K562 (cell line): Measurements from ENCODE around the gene RALB. TPM values are rescaled to one million over a fixed set of nuclear protein-coding genes. Genes with fewer than 3 reads are reported as not detected.

Source experiments
- CHD2 ChIP-seq: IDR thresholded peaks from 2 replicates; pipeline ENCODE4 v1.6.1; 2011; ENCODE audit warnings: low read depth, low read length
- HOMEZ ChIP-seq: fragments of 250-450 bp; sonication (Bioruptor Pico); IDR thresholded peaks from 2 replicates; pipeline ENCODE4 v1.4.0; 2020; ENCODE audit warnings: mild to moderate bottlenecking, moderate library complexity
- ID3 ChIP-seq, 2 experiments: fragments of 250-450 bp in 1 of 2; fragments of 450-650 bp in 1 of 2; sonication (Bioruptor Pico) in 1 of 2; IDR thresholded peaks; 2 replicates each; pipeline versions ENCODE4 v1.6.1 to v1.8.0; 2016 to 2021; ENCODE audit warnings: mild to moderate bottlenecking in 2 of 2, moderate library complexity in 2 of 2, missing compliant biosample characterization in 1 of 2, missing genetic modification characterization in 1 of 2
- POLR2A ChIP-seq: fragments of 450-650 bp; conservative IDR thresholded peaks from 2 replicates; pipeline ENCODE4 v1.6.1; 2016
- POLR2H ChIP-seq: IDR thresholded peaks from 2 replicates; pipeline ENCODE4 v1.6.1; 2016; ENCODE audit warnings: missing genetic modification characterization, low read depth, mild to moderate bottlenecking, control low read depth, missing compliant biosample characterization, moderate library complexity
- PRPF4 ChIP-seq: fragments of 200-400 bp; formaldehyde crosslinking; IDR thresholded peaks from one replicate; pipeline ENCODE4 v1.6.1; 2017; ENCODE audit warnings: low read length, low read depth, mild to moderate bottlenecking; ENCODE audit not compliant: insufficient read depth, poor library complexity, severe bottlenecking
- RBFOX2 ChIP-seq: fragments of 200-400 bp; formaldehyde crosslinking; IDR thresholded peaks from 2 replicates; pipeline ENCODE4 v1.6.1; 2017; ENCODE audit warnings: low read depth, mild to moderate bottlenecking, low read length, moderate library complexity
- SIN3A ChIP-seq, 2 experiments: fragments of 150-350 bp in 1 of 2; IDR thresholded peaks; 2 replicates each; pipeline ENCODE4 v1.6.1; 2011 to 2016; ENCODE audit warnings: borderline replicate concordance in 2 of 2, low read depth in 2 of 2, low read length in 2 of 2, mild to moderate bottlenecking in 2 of 2, moderate library complexity in 2 of 2; ENCODE audit not compliant: control insufficient read depth in 1 of 2
- SMC3 ChIP-seq: conservative IDR thresholded peaks from 2 replicates; pipeline ENCODE4 v1.6.1; 2011; ENCODE audit warnings: low read depth, low read length, improper control_type of control experiment; ENCODE audit not compliant: insufficient read depth
- XRCC3 ChIP-seq: fragments of 450-650 bp; IDR thresholded peaks from 2 replicates; pipeline ENCODE4 v1.6.1; 2017; ENCODE audit warnings: mild to moderate bottlenecking, moderate library complexity
- ZBTB1 ChIP-seq: sonication (generic); formaldehyde crosslinking; IDR thresholded peaks from 2 replicates; pipeline ENCODE4 v1.8.1; 2023; ENCODE audit warnings: missing genetic modification reagents, low read depth, mild to moderate bottlenecking, borderline replicate concordance
- ZNF274 ChIP-seq: IDR thresholded peaks from 2 replicates; pipeline ENCODE4 v1.6.1; 2011; ENCODE audit warnings: low read depth, mild to moderate bottlenecking, low read length, moderate library complexity, borderline replicate concordance
- ZNF589 ChIP-seq: fragments of 200-800 bp; sonication (Bioruptor generic); IDR thresholded peaks from 2 replicates; pipeline ENCODE4 v1.6.1; 2016; ENCODE audit warnings: low read depth, missing genetic modification characterization, missing compliant biosample characterization
- ZZZ3 ChIP-seq: fragments of 450-650 bp; IDR thresholded peaks from 2 replicates; pipeline ENCODE4 v1.6.1; 2016; ENCODE audit warnings: antibody characterized with exemption, mild to moderate bottlenecking, moderate library complexity
- polyA plus RNA-seq, 8 experiments: library from polyadenylated mRNA; depleted of rRNA in 4 of 8; stranded (reverse) in 5 of 8; unstranded in 3 of 8; fragments of >200 nt; fragmentation: Nextera tagmentation in 2 of 8; fragmentation: Illumina TruSeq in 1 of 8; extraction: Ambion mirVana in 2 of 8; extraction: Trizol in 1 of 8; gene quantifications; 2 replicates each; pipeline versions ENCODE4 v1.2.1 to v1.2.3, GENCODE V29; 2011 to 2014; ENCODE audit warnings: inconsistent platforms in 1 of 8, missing spikeins in 1 of 8
- total RNA-seq, 7 experiments: library from RNA; depleted of rRNA in 6 of 7; stranded (reverse); fragments of >200 nt in 6 of 7; fragmentation: Illumina TruSeq in 2 of 7; extraction: Trizol in 2 of 7; gene quantifications; 2 replicates each; pipeline versions ENCODE4 v1.2.1 to v1.2.3, GENCODE V29; 2011 to 2021; ENCODE audit warnings: low replicate concordance in 1 of 7
- TF ChIP-seq, protein P1 (sequence below): conservative IDR thresholded peaks from 2 replicates; pipeline ENCODE4 v1.6.1; 2011; ENCODE audit warnings: low read depth, mild to moderate bottlenecking, low read length; ENCODE audit not compliant: control insufficient read depth
- TF ChIP-seq, protein P2 (sequence below), 2 experiments: IDR thresholded peaks; 2 replicates each; pipeline ENCODE4 v1.6.1; 2011; ENCODE audit warnings: borderline replicate concordance in 1 of 2, control low read depth in 1 of 2, low read depth in 1 of 2, low read length in 1 of 2, mild to moderate bottlenecking in 1 of 2, mixed read lengths in 1 of 2, moderate library complexity in 1 of 2; ENCODE audit not compliant: insufficient read depth in 1 of 2, insufficient read length in 1 of 2, poor library complexity in 1 of 2, severe bottlenecking in 1 of 2; ENCODE audit errors: extremely low read depth in 1 of 2
- TF ChIP-seq, protein P3 (sequence below): sonication (generic); IDR thresholded peaks from 2 replicates; pipeline ENCODE4 v1.6.1; 2016
- TF ChIP-seq, protein P4 (sequence below): fragments of 250-450 bp; sonication (Bioruptor Pico); IDR thresholded peaks from 2 replicates; pipeline ENCODE4 v1.8.0; 2021; ENCODE audit warnings: mild to moderate bottlenecking, moderate library complexity

Gene RALB
- total and polyA plus RNA-seq, 9 of the 15 experiments (the other 6 are each of a cell fraction or from before 2014, with no cell fraction given): 14.8 to 65.6 (median 38.4) TPM

DNA sequence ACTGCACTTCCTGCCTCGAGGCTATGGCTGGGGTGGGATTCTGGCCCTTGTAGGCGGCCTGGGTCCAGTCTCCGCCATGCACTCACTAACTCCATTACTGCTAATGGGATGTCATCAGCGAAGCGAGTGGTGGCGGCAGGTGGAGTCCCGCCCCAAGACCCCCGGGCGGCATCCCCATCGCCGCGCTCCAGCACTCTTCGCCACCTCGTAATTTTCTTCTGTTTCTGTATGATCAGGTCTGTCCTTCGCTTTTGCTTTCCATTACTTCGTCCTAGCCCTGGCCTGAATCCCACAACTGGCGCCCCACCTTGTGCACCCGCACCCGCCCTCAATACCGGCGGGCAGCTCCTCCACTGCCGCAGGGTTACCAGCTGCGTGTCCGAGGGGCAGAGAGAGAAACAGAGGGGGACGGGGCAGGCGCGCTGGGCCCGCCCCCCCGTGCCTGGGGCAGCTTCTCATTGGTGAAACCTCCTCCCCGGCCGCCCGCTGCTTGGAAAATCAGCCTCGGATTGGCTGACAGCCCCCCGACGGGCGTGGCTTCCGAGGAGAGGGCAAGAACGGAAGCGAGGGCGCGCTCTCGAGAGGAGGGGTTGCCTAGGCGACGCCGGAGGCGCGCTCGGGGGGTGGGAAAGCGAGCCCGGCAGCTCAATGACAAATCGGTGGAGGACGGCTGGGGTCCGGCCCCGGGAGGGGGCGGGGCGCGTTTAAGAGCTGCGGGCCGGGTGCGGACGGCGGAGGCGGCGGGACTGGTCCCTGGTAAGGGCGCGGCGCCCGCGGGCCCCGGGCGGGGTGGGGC, at the start of gene RALB (continued):
- TF ChIP-seq HOMEZ (CRISPR knock-in tag) (no peak), ID3 (CRISPR knock-in tag; IDR thresholded peaks at IDR 0.05) (no peak), ID3 (tag; IDR thresholded peaks at IDR 0.05) (peak; percentile 65; the same call in 1 of the 2 replicates), ZNF589 (CRISPR knock-in tag) (no peak), ZZZ3 (no peak), POLR2A (peak; percentile 64; the same call in 1 of the 2 replicates), ZBTB1 (CRISPR knock-in tag) (no peak; the same call in 1 of the 2 replicates), SMC3 (no peak), SIN3A (IDR thresholded peaks at IDR 0.05; ENCODE audit: borderline replicate concordance in 2 of 2, control insufficient read depth in 1 of 2, low read depth in 2 of 2, low read length in 2 of 2) (0 out of 4 replicates have a peak, but pooled peaks of 1 of the 2 experiments have one; percentile 23), POLR2H (tag) (peak; percentile 70; the same call in 1 of the 2 replicates), ZNF274 (no peak), XRCC3 (no peak), RBFOX2 (peak; percentile 80), PRPF4 (no peak), CHD2 (peak; percentile 58)
- TF ChIP-seq, protein P1, sequence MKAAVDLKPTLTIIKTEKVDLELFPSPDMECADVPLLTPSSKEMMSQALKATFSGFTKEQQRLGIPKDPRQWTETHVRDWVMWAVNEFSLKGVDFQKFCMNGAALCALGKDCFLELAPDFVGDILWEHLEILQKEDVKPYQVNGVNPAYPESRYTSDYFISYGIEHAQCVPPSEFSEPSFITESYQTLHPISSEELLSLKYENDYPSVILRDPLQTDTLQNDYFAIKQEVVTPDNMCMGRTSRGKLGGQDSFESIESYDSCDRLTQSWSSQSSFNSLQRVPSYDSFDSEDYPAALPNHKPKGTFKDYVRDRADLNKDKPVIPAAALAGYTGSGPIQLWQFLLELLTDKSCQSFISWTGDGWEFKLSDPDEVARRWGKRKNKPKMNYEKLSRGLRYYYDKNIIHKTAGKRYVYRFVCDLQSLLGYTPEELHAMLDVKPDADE: no peak; the same call in 1 of the 2 replicates
- TF ChIP-seq, protein P2, sequence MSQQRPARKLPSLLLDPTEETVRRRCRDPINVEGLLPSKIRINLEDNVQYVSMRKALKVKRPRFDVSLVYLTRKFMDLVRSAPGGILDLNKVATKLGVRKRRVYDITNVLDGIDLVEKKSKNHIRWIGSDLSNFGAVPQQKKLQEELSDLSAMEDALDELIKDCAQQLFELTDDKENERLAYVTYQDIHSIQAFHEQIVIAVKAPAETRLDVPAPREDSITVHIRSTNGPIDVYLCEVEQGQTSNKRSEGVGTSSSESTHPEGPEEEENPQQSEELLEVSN (IDR thresholded peaks at IDR 0.05; ENCODE audit: borderline replicate concordance in 1 of 2, extremely low read depth in 1 of 2, insufficient read depth in 1 of 2, insufficient read length in 1 of 2, low read depth in 1 of 2, low read length in 1 of 2, poor library complexity in 1 of 2, severe bottlenecking in 1 of 2): peak in 1 of 2 experiments; percentile 27
- TF ChIP-seq, protein P3, sequence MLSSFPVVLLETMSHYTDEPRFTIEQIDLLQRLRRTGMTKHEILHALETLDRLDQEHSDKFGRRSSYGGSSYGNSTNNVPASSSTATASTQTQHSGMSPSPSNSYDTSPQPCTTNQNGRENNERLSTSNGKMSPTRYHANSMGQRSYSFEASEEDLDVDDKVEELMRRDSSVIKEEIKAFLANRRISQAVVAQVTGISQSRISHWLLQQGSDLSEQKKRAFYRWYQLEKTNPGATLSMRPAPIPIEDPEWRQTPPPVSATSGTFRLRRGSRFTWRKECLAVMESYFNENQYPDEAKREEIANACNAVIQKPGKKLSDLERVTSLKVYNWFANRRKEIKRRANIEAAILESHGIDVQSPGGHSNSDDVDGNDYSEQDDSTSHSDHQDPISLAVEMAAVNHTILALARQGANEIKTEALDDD: no peak
- TF ChIP-seq, protein P4, sequence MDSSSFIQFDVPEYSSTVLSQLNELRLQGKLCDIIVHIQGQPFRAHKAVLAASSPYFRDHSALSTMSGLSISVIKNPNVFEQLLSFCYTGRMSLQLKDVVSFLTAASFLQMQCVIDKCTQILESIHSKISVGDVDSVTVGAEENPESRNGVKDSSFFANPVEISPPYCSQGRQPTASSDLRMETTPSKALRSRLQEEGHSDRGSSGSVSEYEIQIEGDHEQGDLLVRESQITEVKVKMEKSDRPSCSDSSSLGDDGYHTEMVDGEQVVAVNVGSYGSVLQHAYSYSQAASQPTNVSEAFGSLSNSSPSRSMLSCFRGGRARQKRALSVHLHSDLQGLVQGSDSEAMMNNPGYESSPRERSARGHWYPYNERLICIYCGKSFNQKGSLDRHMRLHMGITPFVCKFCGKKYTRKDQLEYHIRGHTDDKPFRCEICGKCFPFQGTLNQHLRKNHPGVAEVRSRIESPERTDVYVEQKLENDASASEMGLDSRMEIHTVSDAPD (CRISPR knock-in tag): no peak
